DMS53 (cell line): ENCODE measurements around the gene ZNF827.
A peak's percentile ranks its signal among the peaks of the same experiment; 100 is the strongest.

Experiments
- DNase-seq: peaks from one replicate; lab custom pipeline; 2025; lab: John Stamatoyannopoulos, UW

ZNF827 gene

DNA sequence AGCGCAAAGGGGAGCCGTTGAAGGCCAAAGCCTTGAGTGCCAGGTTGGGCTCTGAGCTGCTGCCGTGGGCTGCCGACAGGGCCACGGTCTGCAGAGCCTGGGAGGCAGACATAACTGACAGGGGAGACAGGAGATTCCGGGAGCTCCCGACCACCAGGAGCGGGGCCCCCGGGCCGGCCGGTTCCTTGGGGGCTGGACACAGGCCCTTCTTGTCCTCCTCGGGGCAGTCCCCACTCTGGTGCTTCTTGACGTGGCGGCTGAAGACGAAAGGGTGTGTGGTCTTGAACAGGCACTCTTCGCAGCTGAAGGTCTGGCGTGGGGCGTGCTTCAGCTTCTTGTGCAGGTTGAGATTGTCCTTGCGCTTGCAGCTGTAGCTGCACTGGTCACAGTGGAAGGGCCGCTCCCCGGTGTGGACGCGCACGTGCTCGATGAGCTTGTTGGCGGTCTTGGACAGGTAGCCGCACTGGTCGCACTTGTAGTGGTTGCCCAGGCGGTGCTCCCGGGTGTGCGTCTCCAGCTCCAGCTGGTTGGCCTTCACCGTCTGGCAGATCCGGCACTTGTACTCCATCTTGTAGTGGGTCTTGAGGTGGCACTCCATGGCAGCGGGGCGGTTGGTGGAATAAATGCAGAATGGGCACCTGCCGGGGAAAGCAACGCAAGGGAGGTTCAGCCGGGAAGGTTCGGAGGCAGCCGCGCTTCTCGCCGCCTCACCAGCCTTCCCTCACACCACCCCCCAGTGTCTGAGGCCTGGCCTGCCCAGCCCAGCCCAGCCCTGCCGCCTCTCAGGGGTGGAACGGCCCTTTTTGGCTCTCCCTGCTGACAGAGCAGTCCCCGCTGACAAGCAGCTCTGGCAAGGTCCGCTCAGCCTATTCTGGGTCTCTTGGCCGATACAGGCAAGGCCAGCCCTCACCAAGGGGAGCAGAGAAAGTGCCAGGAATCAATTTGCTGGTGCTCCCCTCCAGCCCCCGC, 177.4 kb downstream of the ZNF827 start:
- DNase-seq: no peak

DNA sequence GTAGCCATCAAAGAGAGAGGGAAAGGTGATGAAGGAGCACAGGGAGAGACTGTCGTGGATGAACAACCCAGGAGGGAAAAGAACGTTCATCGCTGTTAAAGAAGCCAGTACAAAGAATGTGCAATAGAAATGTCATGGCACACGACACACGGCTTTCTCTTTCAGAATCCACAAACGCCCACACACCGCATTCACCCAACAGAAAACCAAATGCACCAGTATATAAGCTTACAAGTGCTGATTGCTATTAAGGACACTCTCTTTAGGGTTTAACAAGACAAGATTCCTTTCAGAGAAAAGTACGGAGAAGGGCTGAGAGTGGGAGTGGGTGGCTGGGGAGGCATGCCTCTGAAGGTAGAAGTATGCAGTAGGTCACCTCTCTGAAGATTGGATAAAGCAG, 178.4 kb downstream of the ZNF827 start:
- no peak for DNase-seq

DNA sequence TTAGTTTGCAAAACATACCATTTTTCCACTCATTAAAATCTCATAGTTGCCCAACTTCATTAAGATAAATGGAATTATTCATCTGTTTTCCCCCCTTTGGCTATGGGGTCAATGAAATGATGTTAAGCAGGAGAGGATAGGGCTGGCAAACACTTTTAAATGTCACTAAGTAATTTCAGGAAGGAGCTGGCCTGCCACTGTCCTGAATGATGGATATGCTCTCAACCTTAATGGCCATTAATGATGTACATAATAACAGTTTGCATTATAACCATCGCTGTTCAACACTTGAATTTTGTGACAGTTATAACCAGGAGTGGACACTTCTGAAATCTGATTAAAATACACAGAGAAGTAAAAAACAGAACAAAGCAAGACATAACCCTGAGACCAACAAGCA, 181.4 kb downstream of the ZNF827 start:
- no peak for DNase-seq

DNA sequence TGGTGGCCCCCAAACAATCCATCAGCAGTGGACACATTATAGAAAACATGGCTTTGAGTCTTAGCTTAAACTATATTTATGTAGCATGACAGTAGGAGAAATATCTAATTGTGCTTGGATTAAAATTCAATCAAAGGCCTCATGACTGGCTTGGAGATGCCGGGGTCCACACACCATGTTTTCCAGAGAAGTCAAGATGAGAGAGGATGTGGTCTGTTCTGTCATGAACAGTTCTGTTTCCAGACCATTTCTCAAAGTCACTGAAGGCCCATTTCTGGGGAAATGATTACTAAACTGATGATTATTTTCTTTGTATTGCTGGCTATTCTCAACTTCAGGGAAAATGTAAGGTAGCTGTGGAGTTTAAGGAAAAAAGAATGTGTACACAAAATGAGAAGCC, 182.4 kb downstream of the ZNF827 start:
- DNase-seq: no peak

DNA sequence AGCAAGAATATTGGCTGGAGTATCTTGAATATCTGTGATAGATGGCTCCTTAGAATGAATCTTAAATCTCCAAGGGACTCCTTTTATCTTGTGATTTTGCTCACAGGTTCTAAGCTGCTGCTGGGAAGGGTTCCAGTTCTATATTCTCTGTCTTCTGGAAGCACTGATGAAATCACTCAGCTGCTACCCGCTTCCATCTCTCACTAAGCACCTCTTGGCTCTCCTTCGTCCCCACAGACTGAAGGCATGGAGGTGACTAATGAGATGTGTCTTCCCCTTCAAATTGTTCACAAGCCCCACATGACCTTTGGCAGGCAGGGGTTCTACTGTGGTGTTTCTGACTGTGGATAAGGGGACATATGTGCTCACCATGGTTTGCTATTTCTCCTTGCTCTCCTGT, 182.8 kb downstream of the ZNF827 start:
- no peak for DNase-seq

DNA sequence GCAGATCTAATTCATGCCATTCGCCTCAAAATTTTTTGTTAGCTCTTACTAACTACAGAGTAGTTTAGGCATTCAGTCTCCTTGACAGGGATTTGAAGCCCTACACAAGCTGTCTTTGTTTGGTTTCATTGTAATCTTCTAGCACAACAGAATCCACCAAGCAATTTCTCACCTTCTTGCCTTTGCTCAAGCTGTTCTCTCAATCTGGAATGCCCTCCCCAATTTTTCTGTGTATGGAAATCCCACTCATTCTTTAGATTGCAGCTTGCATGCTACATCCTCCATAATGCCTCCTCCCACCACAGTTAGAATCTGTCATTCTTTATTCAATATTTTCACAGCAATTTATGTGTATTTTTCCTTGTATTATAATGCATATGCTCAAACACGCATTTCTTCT, 195.0 kb downstream of the ZNF827 start:
- DNase-seq: no peak

DNA sequence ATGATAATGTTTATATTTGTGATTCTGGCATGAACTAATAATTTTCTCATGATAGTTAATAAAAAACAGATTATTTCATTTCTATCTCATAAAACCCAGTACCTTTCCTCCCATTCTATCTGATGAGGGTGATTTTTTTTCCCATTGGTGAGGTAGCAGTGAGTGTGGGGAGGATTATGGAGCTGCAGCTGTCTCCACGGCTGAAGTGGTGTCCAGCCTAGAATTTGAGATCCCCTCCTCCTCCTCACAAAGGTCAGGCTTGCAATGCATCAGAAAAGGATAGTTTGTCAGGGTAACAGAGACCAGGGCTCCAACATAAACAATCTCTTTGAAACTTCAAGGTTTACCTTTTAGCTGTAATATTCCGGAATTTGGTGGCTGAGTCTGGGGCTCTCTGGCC, 197.8 kb downstream of the ZNF827 start:
- peak; percentile 7 for DNase-seq

DNA sequence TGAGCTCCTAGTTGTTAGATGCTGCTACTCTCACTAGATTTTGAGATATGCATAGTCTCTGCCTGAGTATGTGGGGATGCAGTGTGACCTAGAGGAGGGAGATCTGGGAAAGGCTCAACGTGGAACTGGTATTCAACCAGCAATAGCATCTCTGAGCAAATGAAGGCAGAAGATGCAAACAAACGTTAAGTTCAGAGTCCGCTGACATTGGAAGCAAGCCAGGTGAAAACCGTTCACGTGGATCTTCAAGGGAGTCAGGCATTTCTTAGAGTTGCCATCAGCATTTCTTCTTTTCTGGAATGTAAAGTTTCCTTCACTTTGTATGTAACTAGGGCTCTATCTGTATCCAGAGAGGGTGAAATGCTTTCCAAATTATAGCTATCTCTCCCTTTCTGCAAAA, 198.8 kb downstream of the ZNF827 start:
- peak; percentile 52 for DNase-seq

DNA sequence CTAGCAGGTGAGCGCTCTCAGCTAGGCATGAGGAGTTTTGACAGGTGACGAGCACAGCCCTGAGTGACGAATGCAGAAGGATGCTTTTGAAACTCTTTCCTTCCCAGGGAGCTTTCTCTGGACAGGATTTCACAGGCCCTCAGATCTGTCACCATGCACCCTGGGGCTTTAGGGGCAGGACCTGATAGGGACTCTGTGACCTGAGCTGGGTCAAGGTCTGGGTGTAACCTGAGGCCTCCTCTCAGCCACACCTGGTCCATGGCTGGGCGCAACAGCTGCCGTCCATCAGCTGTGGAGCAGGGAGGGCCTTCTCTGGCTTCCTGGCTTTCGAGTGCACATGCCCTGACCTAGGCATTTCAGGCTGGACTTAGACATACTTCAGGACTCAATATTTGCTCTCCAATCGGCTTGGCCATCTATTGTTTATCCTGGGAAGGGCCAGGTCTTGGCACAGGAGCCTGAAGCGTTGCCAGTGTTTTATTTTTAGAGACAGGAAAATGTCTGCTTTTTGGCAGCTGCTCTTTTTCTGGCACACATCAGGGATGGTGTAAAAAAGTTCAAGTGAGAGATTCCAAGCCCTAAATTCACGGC, 202.3 kb downstream of the ZNF827 start:
- peak; percentile 89 for DNase-seq

DNA sequence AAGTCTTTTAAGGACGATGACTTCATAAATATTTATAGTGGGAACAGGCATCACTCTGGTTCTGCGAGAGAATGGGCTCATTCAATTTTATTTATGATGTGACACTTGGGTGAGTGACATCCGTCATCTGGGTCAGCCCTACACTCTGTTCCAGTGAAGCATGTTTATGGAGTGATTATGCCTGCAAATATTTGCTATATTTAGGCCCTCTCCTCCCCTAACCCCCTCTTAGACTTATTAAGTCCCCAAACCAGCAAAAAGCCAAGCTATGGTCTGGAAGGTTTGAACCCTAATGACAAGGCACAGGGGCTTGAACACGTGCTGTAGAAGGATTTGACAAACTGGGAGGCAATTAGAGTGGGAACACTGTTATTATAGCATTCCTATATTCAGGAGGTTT, 202.8 kb downstream of the ZNF827 start:
- peak; percentile 63 for DNase-seq

DNA sequence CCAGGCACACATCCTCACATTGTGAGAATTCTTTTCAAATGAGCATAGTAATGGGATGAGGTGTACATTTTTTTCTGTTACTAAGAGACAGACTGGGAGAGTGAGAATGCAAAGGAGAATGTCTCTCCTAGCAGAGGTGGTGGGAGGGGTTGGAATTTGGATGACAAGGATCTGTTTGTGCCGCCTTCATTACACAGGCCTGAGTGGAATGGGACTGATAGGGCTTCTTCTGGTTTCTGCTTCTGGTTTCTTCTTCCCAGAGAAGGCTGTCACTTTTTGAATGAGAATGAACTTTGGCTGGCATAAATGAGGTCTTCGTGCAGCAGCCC, 203.3 kb downstream of the ZNF827 start:
- DNase-seq: peak; percentile 33

DNA sequence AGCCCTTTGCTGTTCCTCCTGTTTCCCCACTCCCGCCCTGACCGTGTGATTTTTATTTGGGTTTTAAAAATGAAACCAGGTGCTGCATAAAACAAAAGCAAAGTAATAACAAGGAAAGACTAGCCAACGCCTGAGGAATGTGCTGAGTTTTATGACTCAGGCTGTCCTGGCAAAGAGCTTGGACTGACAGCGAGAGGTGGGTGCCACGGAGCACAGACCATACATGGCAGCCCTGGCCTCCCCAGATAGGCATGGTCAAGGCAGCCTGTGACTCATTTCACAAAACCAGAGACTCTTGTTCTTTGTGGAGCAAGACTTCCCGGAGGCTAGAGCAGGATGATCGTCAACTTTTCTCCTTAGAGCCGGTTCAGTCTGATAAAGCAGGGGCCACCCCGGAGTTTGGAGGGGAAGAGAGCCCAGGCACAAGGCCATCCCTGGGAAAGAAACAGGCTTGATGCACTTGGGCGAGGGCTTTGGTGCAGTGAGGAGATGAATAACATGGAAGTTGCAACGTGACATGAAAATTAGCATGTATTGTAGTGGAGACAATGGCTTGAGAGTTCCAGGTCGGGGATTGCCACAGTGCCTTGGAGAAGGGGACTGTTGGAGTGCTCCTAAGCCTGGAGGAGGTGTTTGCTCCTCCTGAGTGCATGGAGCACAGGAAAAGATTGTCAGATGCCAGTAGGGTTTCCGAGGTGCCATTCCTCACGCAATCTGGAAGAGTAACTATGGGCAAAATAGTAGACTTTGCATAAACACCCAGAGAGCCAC, 203.9 kb downstream of the ZNF827 start:
- DNase-seq: peak; percentile 9

DNA sequence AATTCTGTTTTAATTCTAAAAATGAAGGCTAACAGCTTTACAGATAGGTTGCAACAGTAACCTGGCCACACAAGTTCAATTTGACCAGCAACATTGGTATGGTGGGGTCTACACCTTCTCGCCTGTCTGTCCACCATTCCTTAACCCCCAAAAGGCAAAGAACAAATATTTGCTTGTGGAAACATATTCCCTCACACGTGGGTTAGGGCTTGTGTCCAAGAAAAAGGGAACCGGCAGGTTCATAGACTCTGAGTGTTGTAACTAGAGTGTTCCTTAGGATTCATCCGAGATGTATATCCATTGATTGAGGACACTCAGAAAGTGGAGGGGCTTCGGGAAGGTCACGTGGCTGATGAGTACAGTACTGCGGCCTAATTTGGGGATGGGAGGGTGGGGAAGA, 204.6 kb downstream of the ZNF827 start:
- no peak for DNase-seq

DNA sequence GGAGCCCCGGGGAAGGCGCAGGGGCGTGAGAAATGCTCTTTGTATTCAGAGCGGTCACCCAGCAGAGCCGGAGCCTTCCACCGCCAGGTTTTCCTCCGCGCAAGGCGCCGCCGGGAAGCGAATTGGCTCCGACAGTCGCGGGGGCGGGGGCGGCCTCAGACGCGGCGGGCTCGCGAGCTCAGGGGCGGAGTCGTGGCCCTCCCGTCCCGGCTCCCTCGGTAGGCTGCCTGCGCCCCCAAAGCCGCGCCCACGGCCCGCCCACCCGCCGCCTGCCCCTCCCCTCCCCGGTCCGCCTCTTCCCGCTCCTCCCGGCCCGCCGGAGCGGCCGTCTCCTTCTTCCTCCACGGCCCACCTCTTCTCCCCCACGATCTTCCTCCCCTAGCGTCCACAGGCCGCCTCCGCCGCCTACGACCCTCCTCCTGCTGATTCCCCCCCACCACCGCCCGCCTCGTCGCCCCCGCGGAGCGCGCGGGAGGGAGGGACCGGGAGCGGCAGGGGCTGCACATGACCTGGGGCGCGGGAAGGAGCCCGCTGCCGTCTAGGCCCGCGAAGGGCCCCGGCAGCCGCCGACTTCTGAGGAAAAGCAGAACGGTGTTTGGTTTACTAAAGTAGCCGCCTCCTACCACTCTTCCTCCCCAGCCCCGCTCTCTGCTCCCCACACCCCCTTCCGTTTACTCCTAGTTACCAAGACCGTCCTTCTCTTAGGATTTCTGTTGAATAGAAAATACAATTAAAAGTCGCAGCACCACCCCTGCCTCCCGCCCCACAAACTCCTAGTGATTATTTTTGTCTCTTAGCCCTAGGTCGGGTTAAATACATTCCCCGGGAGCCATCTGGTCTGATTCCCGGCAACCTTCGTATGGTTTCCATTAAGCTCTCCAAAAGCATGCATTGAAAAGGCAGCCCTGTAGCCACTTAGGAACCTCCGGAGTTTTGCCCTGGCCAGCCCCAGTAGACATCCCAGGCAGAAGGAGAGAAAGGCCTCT, 205.4 kb downstream of the ZNF827 start:
- DNase-seq: peak; percentile 96

DNA sequence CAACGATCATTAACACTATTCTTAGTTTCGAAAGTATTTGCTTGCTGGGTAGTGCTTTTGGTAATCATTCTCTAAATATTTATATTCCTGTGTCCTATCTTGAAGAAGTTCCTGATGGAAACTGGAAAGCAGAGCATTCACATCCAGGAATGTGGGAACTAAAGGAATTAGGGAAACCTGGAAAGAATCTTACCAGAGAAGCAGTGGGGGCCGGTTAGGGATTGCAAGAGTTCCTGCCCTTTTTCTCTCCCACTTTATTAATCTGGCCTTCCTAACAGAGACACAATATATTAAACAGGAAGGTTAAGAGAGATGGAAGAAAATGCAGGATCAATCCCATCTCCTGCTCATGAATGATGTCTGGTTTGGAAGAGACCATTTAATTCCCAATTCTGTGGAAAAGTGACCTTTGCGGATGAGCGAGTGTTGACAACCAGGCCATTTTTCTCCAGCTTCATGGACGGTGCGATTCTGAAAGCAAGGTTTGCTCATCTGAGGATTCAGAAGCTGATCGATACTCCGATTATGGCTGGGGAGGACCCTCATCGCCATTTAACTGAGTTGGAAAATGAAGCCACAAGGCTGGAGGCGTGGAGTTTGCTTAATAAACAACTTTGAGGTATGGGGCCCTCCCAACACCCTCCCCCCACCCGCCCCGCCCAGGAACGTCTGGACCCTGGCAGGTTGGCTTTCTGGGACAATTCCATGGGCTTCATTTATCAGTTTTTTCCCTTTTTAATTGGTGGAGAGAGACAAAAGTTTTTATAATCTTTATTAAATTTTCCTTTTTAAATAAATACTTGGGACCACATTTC, 206.4 kb downstream of the ZNF827 start:
- DNase-seq: peak; percentile 52

DNA sequence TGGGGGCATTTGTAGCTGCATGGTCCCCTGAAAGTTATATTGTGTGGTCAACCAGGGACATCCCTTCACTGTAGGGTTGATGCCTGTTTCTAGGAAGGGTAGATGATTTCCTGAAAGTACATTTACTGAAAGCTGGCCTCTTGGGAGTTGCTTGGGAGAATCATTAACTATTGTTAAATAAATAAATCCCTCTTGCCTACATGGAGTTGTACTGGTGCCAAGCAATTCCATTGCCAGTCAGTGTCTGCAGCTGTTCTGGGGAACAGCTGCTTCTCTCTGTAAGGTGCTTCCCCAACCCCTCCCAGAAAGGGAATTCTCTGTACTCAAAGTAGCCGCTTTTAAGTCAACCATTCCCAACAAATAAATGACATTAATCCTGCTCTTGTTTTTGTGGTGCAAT, 207.6 kb downstream of the ZNF827 start:
- DNase-seq: peak; percentile 95

DNA sequence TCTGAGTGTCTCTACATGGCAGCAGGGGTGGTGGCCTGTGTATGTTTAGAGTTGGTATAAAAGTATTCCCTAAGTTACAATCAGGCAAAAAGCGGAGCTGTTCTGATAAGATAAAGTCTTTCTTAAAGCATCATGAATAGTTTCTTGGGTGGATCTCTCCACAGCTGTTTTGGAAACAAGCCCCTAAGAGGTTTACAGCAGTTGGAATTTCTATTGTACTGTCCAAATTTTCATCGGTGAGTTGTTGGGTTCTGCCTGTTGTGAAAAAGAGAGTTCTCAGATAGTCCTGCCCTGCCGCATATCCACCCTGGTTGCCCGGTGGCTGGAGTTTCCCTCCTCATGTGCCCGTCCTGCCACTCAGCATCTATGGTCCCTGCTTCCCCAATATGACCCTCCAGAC, 208.6 kb downstream of the ZNF827 start:
- DNase-seq: no peak

DNA sequence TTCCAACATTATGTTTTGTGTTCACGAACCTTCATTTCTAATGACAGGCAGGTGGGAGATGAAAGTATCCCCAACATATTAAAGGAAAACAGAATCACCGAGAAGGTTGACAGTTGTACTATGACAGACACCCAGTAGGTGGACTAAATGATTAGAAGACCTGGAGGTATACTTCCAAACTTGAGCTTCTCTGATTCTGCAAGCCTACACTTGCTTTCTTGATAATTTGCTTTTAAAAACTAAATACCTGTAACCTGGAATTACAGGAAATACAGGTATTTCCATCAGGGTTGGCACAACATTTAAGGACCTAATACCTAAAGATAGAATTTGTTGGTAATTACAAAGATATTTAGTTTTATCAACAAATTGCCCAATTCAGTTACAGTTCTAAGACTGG, 215.3 kb downstream of the ZNF827 start:
- peak; percentile 27 for DNase-seq

DNA sequence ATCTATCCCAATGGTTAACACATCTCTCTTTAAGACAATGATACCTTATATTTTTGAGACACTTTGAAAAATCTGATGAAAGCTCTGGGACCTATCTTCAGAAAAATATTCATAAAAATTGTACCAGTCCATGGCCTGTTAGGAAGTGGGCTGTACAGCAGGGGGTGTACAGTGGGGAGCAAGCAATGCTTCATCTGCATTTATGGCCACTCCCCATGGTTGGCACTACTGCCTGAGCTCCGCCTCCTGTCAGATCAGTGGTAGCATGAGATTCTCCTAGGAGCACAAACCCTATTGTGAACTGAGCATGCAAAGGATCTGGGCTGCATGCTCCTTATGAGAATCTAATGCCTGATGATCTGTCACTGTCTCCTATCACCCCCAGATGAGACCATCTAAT, 216.1 kb downstream of the ZNF827 start:
- no peak for DNase-seq

DNA sequence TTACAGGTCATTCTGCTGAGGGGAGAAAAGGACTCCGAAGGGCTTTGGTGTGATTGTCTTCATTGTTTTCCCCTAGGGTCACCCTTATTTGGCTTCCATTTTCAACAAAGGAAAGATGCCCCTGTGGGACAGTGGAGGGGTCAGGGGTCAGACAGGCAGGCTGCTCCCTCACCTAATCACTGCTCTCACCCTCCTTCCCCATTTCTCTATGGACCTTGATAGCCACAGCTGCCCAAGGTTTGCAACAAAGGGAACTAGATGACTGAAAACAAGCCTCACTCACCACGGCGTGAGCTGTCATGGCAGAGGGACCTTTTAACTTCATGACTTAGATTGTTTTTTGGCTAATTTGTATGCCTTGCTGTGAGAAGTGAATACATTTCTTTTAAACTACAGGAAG, 218.0 kb downstream of the ZNF827 start:
- DNase-seq: no peak
